Esophagus squamous epithelium (tissue), 4 donors: ENCODE data around the gene LMLN.

ENCODE experiments used
- CTCF ChIP-seq, 6 experiments: fragments of 450-650 bp in 4 of 6; fragments of 200-600 bp in 2 of 6; sonication (generic) in 2 of 6; IDR thresholded peaks; one replicate each; pipeline ENCODE4 v1.5.1; 2016 to 2019; ENCODE audit warnings: antibody characterized with exemption in 6 of 6, mild to moderate bottlenecking in 4 of 6, moderate library complexity in 4 of 6
- POLR2A ChIP-seq, 4 donors: fragments of 450-650 bp; IDR thresholded peaks; one replicate each; pipeline ENCODE4 v1.6.1; 2017; ENCODE audit warnings: antibody characterized with exemption in 4 of 4, mild to moderate bottlenecking in 4 of 4, moderate library complexity in 3 of 4

DNA sequence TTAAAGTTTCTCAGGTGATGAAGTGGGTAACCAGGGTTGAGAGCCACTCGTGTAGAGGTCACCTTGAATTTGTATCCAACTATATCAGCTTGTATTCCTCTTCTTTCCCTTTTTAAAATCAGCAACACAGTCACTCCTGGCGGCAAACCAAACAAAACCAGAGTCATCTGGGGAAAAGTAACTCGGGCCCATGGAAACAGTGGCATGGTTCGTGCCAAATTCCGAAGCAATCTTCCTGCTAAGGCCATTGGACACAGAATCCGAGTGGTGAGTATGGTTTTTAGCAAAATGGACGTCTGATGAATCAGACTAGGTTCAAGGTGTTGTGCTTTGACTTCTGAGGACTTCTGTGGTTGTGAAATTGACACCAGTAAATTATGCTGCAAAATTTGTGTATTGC is 6.1 kb upstream of the LMLN start:
- TF ChIP-seq CTCF (IDR thresholded peaks at IDR 0.05): no peak
- TF ChIP-seq POLR2A (IDR thresholded peaks at IDR 0.05): no peak
